Measurements from ENCODE around the gene HOXD4.

HOXD4 gene

GRCh38 chr2:176137252-176137580 lies 14.1 kb upstream of the HOXD4 start:
- TF ChIP-seq ZNF274 (IDR thresholded peaks at IDR 0.05; ENCODE audit: low read depth, low read length) = no peak
- H3K4me3 ChIP-seq (ENCODE audit: low read length) = peak overlapping the region; percentile 11; the same call in 1 of the 2 replicates

- no peak overlapping the region for H3K4me3 ChIP-seq (ENCODE audit: low read length)
Observed at GRCh38 chr2:176137906-176138305, 13.4 kb upstream of the HOXD4 start.

GRCh38 chr2:176138526-176138922 lies 12.8 kb upstream of the HOXD4 start:
- no peak for TF ChIP-seq ZNF274 (IDR thresholded peaks at IDR 0.05; ENCODE audit: low read depth, low read length)
- no peak overlapping the region for H3K4me3 ChIP-seq (ENCODE audit: low read length)

More at GRCh38 chr2:176137906-176138305, 13.4 kb upstream of the HOXD4 start:
- TF ChIP-seq ZNF274 (IDR thresholded peaks at IDR 0.05; ENCODE audit: low read depth, low read length) = no peak

- no peak for TF ChIP-seq ZNF274 (IDR thresholded peaks at IDR 0.05; ENCODE audit: low read depth, low read length)
- H3K4me3 ChIP-seq (ENCODE audit: low read length) = no peak overlapping the region
Observed at GRCh38 chr2:176138923-176139660, 12.3 kb upstream of the HOXD4 start.

- H3K4me3 ChIP-seq (ENCODE audit: low read length) = peak overlapping the region; percentile 12; the same call in 1 of the 2 replicates
- TF ChIP-seq ZNF274 (IDR thresholded peaks at IDR 0.05; ENCODE audit: low read depth, low read length) = no peak
Observed at GRCh38 chr2:176139661-176140512, 11.5 kb upstream of the HOXD4 start.

GRCh38 chr2:176140513-176141317 lies 10.6 kb upstream of the HOXD4 start:
- H3K4me3 ChIP-seq (ENCODE audit: low read length) = peak overlapping the region; percentile 41; the same call in 1 of the 2 replicates
- TF ChIP-seq ZNF274 (IDR thresholded peaks at IDR 0.05; ENCODE audit: low read depth, low read length) = no peak

- TF ChIP-seq ZNF274 (IDR thresholded peaks at IDR 0.05; ENCODE audit: low read depth, low read length) = no peak
Observed at GRCh38 chr2:176142281-176142680, 9.1 kb upstream of the HOXD4 start.

GRCh38 chr2:176145085-176145969 lies 6.0 kb upstream of the HOXD4 start:
- H3K4me3 ChIP-seq (ENCODE audit: low read length) = no peak overlapping the region
- TF ChIP-seq ZNF274 (IDR thresholded peaks at IDR 0.05; ENCODE audit: low read depth, low read length) = no peak

More at GRCh38 chr2:176142281-176142680, 9.1 kb upstream of the HOXD4 start:
- H3K4me3 ChIP-seq (ENCODE audit: low read length) = no peak overlapping the region

- no peak overlapping the region for H3K4me3 ChIP-seq (ENCODE audit: low read length)
- no peak for TF ChIP-seq ZNF274 (IDR thresholded peaks at IDR 0.05; ENCODE audit: low read depth, low read length)
Observed at GRCh38 chr2:176146101-176146500, 5.2 kb upstream of the HOXD4 start.

- H3K4me3 ChIP-seq (ENCODE audit: low read length) = no peak overlapping the region
- no peak for TF ChIP-seq ZNF274 (IDR thresholded peaks at IDR 0.05; ENCODE audit: low read depth, low read length)
Observed at GRCh38 chr2:176146645-176147044, 4.7 kb upstream of the HOXD4 start.

GRCh38 chr2:176147210-176147799 lies 4.0 kb upstream of the HOXD4 start:
- TF ChIP-seq ZNF274 (IDR thresholded peaks at IDR 0.05; ENCODE audit: low read depth, low read length) = no peak
- H3K4me3 ChIP-seq (ENCODE audit: low read length) = no peak overlapping the region

- no peak for TF ChIP-seq ZNF274 (IDR thresholded peaks at IDR 0.05; ENCODE audit: low read depth, low read length)
- H3K4me3 ChIP-seq (ENCODE audit: low read length) = no peak overlapping the region
Observed at GRCh38 chr2:176147800-176148496, 3.4 kb upstream of the HOXD4 start.

Data from GM08714 (cell line).